Measurements from ENCODE around the gene OPCML. TPM values are rescaled to one million over a fixed set of nuclear protein-coding genes. Genes with fewer than 3 reads are reported as not detected.

OPCML gene
- total RNA-seq, 1 donor from 2014 or later = not detected

- intact Hi-C loops (cut with micrococcal nuclease) = no loop called here
- Mint-ChIP-seq H3K27ac (no peak overlapping the region), H3K4me1 (no peaks in the 10 kb centered on the region), H3K4me3 (no peak overlapping the region), H3K27me3 (peaks cover 26% of the 10 kb centered on the region), H3K9me3 (no peaks in the 10 kb centered on the region), H3K36me3 (ENCODE audit: low read depth) (no peaks in the 10 kb centered on the region)
- no peak for TF ChIP-seq CTCF (IDR thresholded peaks at IDR 0.05)
- ATAC-seq (ENCODE audit: low read depth) (no peak), DNase-seq (no peak)
- POLR2A ChIA-PET = no interaction called here
- CTCF ChIA-PET = no interaction called here
Measured at GRCh38 chr11:133081020-133081419, 451.3 kb downstream of the OPCML start.

DNA sequence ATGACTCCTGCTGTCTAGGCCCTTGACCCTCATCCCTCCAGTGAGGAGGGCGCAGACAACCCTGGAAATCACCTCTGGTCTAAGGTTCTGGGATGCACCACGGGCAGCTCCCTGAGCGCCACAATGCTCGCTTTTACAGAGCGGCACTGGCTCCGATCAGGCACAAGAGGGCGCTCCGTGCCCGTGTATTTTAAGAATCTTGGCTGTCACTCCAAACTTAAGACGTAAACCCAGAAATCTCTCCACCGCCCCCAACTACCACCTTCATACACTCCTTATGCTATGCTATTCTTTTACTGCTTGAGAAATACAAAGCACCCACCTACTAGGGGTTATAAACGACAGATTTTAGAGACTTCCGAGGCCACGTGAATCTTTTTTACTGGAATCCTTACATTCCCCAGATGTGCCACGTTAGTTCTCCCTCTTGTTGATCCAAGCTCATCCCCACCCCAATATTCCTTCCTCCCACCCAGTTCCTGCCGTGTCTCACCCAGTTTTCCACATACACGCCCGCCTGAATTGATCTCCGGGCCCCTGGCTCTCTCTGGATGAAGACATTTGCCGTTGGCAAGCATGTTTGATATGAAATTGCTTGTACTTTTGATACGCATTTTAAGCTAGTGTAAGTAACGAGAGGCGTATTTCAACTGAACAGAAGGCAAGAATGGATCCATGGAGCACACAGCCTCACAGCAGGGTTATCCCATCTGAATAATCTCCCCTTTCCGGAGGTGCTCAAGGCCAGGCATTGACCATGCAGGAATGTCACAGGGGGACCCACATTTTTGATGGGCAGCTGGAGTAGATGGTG lies 453.5 kb downstream of the OPCML start:
- ChIA-PET CTCF (no interaction called here), POLR2A (no interaction called here)
- Mint-ChIP-seq H3K36me3 (ENCODE audit: low read depth) (no peaks in the 10 kb centered on the region), H3K27ac (no peak overlapping the region), H3K27me3 (peaks cover 8% of the 10 kb centered on the region), H3K4me1 (no peaks in the 10 kb centered on the region), H3K9me3 (no peaks in the 10 kb centered on the region), H3K4me3 (no peak overlapping the region)
- intact Hi-C loops (cut with micrococcal nuclease) = no loop called here
- ATAC-seq (ENCODE audit: low read depth) (no peak), DNase-seq (no peak)
- TF ChIP-seq CTCF (IDR thresholded peaks at IDR 0.05) = no peak

- Mint-ChIP-seq H3K9me3 (no peaks in the 10 kb centered on the region), H3K4me3 (no peak overlapping the region), H3K27me3 (peaks cover 5% of the 10 kb centered on the region), H3K27ac (no peak overlapping the region), H3K36me3 (ENCODE audit: low read depth) (no peaks in the 10 kb centered on the region), H3K4me1 (no peaks in the 10 kb centered on the region)
- no peak for TF ChIP-seq CTCF (IDR thresholded peaks at IDR 0.05)
- CTCF ChIA-PET = no interaction called here
- POLR2A ChIA-PET = no interaction called here
- DNase-seq = no peak
- intact Hi-C loops (cut with micrococcal nuclease) = no loop called here
- no peak for ATAC-seq (ENCODE audit: low read depth)
Measured at GRCh38 chr11:133078012-133078411, 454.3 kb downstream of the OPCML start.

GRCh38 chr11:133075351-133075750 lies 456.9 kb downstream of the OPCML start:
- DNase-seq (no peak), ATAC-seq (ENCODE audit: low read depth) (no peak)
- Mint-ChIP-seq H3K9me3 (no peaks in the 10 kb centered on the region), H3K27me3 (peaks cover 7% of the 10 kb centered on the region), H3K36me3 (ENCODE audit: low read depth) (no peaks in the 10 kb centered on the region), H3K27ac (no peak overlapping the region), H3K4me3 (no peak overlapping the region), H3K4me1 (no peaks in the 10 kb centered on the region)
- intact Hi-C loops (cut with micrococcal nuclease) = no loop called here
- CTCF ChIA-PET = no interaction called here
- no peak for TF ChIP-seq CTCF (IDR thresholded peaks at IDR 0.05)
- POLR2A ChIA-PET = no interaction called here

DNA sequence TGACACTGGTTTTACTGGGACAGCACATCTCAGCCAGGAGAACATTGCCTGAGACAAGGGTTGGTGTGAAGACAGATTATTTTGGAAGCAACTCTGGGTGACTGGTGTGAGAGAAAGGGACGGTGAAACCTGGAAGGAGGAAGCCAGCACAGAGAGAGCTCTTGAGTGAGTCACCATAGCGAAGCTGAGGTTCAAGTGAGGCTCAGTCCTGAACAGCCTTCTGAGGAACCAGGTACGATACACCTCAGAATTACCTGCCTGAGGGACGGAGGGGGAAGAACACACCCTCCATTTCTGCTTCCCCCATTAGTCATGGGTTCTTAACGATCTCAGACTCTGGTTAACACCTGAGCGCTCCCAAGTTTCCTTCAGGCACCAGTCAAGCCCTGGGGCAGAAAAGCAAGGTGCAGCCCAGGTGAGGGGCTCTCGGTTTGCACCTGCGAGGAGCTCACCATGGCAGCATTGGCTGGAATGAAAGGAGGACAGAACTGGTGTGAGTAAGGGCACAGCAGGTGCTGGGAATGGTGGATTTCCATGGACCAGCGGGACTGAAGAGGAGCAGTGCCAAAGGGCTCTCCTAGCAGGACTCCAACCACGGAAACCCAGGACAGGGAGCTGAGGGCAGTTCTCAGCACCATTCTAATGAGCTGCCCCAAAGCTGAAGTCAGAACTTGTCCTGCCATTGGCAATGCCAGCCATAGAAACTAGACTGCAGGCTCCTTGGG lies 459.3 kb downstream of the OPCML start:
- H3K4me1 Mint-ChIP-seq = no peaks in the 10 kb centered on the region
- TF ChIP-seq CTCF (IDR thresholded peaks at IDR 0.05) = no peak
- ChIA-PET POLR2A (no interaction called here), CTCF (no interaction called here)
- intact Hi-C loops (cut with micrococcal nuclease) = no loop called here
- ATAC-seq (ENCODE audit: low read depth) (no peak), DNase-seq (no peak)
- no peak overlapping the region for H3K27ac Mint-ChIP-seq
- no peaks in the 10 kb centered on the region for H3K36me3 Mint-ChIP-seq (ENCODE audit: low read depth)
- peaks cover 2% of the 10 kb centered on the region for H3K27me3 Mint-ChIP-seq
- H3K4me3 Mint-ChIP-seq = no peak overlapping the region
- H3K9me3 Mint-ChIP-seq = no peaks in the 10 kb centered on the region

Measured in activated B cell treated with CpG ODN at 0.5 μM for 24 hours (primary cell).